HG02870 (cell line): ENCODE measurements around the gene SULT2B1.
"Not testable (repeated sequence)": the region's sequence is repeated elsewhere in the genome, so short reads cannot be mapped to it uniquely, and the experiment has no call there.

Experiments used
- ATAC-seq: cut with Tn5 transposase; IDR thresholded peaks from one replicate; pipeline ENCODE4 v1.9.1; 2021; ENCODE audit warnings: mild to moderate bottlenecking, moderate library complexity; ENCODE audit not compliant: unreplicated experiment

The SULT2B1 gene

DNA sequence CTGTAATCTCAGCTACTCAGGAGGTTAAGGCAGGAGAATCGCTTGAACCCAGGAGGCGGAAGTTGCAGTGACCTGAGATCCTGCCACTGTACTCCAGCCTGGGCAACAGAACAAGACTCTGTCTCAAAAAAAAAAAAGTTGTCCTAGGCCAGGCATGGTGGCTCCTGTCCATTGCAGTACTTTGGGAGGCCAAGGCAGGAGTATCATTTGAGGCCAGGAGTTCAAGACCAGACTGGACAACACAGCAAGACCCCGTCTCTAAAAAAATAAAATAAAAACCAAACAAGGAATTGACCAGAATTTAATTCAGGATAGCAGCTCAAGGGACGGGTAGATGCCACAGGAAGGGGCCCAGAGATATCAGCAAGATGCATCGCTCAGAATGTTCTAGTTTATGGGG lies 4.9 kb downstream of the SULT2B1 start:
- ATAC-seq, result no peak

DNA sequence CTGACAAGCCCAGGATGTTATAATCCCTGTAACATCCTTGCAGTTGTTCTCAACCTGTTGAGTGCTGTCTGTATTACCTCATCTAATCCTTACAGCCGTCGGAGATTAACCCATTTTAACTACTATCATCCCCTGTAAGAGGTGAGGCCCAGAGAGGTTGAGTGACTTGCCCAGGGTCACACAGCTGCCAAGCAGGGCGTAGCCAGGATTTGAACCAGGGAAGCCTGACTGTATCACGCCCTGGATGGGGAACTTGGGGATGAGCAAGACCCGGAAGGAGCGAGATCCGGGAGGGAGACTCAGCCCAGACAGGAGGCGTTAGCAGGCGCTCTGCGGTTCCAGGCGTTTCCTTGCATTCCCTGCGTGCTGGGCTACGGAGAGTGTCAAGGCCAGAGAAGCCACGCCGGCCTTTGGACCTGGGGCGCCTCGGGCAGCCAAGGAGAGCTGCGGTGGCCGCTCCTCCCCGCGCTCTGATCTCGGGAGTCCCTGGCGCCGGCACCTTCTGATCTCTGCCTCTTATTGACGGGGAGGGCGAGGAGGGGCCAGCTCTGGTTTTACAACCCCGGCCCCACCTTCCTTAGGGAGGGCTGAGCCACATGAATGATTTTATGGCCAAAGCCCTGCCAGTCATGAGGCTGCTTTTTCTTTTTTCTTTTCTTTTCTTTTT lies 6.2 kb downstream of the SULT2B1 start:
- ATAC-seq, result no peak

DNA sequence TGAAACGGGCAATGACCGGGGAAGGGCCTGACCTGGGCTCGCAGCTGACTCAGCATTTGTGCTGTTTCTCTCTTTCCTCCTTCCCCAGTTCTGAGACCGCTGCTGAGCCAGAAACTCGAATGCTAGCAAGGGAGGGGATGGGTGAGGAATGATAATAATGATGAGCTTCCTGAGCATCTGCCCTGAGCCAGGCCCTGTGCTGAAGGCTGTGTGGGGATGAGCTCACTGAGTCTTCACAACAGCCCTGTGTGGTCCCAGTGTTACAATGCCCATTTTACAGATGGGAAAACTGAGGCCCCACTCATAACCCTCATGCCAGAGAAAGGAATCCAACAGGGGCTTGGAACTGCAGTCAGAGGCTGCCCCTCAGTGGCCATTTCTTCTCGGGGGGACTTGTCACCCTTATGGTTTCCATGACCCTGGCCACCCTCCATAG lies 8.1 kb downstream of the SULT2B1 start:
- ATAC-seq, result no peak

DNA sequence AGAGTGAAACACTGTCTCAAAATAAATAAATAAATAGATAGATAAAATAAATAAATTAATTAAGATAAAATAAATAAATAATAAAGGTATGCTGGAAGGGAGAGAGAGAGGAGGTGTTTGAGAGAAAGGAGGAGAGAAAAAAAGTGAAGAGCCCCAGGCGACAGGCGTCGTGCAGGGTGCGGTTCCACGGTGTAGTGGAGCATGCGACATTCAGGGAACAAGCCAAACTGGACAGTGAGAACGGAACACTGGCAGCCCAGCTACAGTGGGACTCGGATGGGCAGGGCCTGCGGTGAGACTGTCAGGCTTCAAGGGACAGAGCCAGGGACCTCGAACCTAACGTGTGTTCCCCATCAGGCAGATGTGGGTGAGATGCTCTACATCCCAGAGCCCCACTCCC lies 9.4 kb downstream of the SULT2B1 start:
- ATAC-seq, result no peak

DNA sequence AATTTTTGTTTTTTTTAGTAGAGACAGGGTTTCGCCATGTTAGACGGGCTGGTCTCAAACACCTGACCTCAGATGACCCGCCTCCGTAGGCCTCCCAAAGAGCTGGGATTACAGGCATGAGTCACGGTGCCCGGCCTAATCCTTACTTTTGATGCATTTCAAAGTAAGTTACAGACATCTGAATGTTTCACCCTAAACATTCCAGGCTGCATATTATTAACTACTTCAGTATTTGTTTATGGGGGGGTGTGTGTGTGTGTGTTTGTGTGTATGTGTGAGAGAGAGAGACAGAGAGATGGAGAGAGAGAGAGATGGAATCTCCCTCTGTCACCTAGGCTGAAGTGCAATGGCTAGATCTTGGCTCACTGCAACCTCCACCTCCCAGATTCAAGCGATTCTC lies 13.1 kb downstream of the SULT2B1 start:
- no peak for ATAC-seq

DNA sequence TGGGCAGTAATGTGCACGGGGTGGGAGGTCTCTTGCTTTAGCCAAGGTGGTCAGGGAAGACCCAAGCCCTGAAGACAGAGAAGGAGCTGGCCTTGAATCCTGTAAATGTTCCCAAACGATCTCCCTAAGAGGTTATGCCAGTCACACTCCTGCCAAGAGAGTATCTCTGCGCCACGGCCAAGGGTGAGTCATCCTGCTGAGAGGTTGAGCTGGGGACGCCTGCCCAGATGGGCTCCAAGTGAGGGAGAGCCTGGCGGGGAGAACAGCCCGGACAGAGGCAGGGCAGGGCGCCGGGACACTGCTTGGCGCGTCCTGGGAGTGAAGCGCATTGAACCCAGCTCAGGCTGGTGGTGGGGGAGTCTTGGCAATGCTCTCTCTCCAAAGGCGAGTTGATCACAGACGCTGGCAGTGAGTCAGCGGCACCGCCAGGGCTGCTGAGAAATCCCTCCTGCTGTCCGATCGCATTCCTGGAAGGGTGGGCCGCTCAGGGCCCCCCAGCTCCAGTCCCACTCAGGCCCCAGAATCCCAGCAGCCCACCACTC lies 16.4 kb downstream of the SULT2B1 start:
- no peak for ATAC-seq

DNA sequence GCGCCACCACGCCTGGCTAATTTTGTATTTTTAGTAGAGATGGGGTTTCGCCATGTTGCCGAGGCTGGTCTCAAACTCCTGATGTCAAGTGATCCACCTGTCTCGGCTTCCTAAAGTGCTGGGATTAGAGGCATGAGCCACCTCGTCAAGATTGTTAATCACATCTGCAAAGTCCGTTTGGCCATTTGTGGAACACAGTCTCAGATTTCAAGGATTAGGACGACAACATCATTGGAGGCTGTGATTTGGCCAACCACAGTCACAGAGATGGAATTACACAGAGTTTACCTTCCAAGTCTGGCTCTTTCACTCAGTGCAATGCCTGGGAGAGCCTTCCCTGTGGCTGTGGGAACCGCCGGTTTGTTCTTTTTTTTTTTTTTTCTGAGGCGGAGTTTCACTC lies 17.8 kb downstream of the SULT2B1 start:
- ATAC-seq, result no peak

DNA sequence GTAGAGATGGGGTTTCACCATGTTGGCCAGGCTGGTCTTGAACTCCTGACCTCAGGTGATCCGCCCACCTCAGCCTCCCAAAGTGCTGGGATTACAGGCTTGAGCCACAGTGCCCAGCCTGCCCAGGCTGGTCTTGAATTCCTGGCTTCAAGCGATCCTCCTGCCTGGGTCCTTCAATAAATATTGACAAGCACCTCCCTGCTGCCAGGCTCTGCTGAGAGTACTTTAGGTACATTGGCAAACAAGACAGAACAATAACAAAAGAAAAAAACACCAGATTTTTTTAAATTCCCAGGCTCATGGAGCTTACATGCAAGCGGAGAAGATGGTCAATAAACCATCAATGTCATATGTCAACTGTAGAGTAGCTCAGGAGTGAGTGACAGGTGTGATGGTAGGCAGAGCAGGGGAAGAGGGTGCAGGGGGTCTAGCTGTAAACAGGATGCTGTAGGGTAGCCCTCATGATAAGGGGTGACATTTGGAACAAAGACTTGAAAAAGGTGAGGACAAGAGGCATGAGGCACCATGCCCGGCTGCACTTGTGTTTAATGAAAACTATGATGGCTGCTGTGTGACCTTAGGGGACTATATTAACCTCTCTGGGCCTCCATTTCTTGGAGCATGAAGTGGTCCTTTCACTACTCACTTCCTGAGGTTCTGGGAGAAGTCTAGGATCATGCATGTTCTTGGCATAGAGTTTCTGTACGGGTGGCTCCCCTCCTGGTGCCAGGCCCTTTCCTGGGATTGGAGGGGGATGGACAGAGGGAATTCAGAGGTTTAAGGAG lies 19.6 kb downstream of the SULT2B1 start:
- no peak for ATAC-seq

DNA sequence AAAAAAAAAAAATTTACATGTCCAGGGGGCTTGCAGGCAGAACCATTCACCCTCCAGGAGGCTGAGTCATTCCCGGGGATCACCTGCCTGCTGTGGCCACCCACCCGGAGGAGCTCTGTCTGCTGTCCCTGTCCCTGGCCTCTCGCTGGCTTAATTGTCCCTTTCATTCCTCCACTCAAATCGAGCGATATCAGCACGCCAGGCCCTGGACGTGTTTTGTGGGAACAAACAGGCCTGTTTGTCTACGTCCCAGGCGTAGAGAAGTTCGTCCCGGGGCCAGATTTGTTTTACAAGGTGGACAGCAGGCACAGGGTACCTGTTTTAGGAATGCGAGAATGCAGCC lies 21.2 kb downstream of the SULT2B1 start:
- no peak for ATAC-seq

DNA sequence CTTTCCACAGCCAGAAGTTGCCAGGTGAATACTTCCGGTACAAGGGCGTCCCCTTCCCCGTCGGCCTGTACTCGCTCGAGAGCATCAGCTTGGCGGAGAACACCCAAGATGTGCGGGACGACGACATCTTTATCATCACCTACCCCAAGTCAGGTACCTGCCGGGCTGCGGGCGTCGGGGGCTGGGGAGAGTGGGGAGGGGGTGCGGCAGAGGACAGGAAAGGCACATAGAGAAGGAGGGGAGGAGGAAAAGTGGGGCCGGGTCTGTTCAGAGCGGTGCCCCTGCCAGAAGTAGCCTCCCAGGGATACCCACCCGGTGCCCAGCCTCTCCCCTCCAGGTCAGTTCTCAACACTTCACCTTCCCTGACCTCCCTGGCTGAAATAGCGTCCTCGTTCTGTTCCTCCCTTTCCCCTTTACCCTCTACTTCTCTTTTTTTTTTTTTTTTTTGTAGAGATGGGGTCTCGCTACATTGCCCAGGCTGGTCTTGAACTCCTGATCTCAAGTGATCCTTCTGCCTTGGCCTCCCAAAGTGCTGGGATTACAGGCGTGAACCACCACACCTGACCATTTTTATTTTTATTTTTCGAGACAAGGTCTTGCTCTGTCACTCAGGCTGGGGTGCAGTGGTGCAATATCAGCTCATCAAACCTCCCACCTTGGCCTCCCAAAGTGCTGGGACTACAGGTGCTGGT lies 24.1 kb downstream of the SULT2B1 start:
- ATAC-seq, result no peak

DNA sequence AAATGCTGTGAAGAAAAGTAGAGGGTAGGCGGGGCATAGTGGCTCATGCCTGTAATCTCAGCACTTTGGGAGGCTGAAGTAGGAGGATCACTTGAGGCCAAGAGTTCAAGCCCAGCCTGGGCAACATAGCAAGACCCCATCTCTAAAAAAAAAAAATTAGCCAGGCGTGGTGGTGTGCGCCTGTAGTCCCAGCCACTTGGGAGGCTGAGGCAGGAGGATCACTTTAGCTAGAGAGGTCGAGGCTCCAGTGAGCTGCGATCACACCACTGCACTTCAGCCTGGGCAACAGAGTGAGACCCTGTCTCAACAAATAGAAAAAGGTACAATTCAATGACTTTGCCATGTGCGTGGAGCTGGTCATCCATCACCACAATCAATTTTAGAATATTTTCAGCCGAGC lies 25.9 kb downstream of the SULT2B1 start:
- not testable (repeated sequence) for ATAC-seq

DNA sequence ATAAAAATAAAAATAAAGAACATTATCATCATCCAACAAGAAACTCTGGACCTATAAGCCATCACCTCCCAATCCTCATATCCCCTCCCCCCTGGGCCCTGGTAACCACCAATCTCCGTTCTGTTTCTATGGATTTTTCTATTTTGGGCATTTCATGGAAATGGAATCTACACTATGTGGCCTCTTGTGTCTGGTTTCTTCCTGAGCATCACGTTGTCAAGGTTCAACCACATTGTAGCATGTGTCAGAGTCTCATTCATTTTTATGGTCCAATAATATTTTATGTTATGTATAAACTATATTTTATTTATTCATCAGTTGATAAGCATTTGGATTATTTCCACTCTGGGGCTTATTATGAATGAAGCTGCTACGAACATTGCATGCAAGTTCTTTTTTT lies 26.9 kb downstream of the SULT2B1 start:
- ATAC-seq, result no peak

DNA sequence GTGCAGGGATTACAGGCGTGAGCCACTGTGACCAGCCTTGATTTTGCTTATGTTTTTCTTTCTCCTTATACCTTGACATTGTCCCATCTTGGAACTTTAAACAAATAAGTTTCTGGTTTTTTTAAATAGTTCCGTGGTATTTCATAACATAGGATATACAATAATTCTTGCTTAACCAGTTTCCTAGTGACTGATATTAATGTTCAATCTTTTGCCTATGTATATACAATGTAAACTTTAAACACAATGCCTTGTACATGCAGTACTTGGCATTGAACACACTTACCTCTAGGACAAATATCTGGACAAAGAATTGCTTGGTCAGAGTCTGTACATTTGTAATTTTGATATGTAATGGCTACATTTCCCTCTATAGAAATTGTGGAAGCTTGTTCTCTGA lies 30.2 kb downstream of the SULT2B1 start:
- no peak for ATAC-seq

DNA sequence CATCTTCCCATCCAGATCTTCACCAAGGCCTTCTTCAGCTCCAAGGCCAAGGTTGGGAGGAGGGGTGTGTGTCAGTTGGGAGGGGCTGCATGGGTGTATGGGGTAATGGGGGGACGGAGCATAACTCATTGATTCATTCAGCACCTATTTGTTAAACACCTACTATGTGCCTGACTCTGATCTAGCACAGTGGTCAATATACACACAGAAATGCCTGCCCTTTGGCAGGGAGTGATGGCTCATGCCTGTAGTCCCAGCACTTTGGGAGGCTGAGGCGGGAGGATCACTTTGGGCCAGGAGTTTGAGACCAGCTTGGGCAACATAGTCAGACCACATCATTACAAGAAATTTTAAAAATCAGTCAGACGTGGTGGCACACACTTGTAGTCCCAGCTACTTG lies 35.4 kb downstream of the SULT2B1 start:
- no peak for ATAC-seq

DNA sequence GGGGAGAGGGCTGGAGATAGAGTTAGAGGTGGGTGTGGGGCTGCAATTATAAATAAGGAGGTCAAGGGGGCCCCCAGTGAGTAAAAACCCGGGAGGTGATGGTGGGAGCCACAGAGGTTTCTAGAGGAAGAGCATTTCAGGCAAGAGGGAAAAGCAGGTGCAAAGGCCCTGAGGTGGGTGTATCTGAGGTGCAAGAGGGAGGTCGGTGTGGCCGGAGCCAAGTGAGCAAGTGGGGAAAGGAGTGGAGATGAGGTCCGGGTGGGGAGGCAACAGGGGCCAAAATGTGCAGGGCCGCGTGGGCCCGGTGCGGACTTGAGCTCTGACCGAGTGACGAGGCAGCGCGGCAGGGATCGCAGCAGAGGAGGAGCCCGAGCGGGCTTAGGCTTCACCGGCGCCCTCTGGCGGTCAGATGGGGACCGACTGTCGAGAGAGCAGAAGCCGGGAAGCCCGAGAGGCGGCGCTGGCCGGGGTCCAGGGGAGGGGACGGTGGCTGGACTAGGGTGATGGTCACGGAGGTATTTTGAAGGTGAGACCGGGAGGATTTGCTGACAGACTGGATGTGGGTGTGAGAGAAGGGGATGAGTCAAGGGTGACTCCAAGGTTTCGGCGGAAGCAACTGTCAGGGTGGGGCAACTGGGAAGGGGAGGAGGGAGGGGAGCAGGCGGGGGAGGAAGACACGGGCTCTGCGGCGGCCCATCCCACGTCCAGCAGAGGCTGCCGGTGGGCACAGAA lies 36.9 kb downstream of the SULT2B1 start:
- ATAC-seq, result no peak

DNA sequence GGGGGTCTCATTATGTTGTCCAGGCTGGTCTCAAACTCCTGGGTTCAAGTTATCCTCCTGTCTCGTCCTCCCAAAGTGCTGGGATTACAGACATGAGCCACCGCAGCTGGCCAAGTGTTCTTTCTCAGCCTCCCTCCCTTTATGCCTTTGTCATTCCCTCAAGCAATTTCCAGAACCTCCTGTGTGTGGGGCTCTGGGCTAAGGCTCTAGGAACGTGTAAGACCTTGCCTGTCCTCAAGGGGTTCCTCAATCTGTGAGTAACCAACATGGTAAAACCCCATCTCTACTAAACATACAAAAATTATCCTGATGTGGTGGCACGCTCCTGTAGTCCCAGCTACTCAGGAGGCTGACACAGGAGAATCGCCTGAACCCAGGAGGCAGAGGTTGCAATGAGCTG lies 39.0 kb downstream of the SULT2B1 start:
- no peak for ATAC-seq

DNA sequence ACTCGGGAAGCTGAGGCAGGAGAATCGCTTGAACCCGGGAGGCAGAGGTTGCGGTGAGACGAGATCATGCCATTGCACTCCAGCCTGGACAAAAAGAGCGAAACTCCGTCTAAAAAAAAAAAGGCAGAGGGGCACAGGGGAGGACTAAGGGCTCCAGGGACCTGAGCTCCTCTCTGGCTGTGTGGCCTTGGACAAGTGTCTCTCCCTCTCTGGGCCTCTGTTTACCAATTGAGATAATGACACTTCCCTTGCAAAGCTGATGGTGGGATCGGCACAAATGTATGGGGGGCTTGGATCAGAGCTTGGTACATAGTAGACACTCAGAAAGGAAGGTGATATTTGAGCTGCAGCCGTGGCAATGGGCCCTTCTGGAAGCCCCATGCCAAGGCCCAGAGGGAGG lies 43.2 kb downstream of the SULT2B1 start:
- no peak for ATAC-seq

DNA sequence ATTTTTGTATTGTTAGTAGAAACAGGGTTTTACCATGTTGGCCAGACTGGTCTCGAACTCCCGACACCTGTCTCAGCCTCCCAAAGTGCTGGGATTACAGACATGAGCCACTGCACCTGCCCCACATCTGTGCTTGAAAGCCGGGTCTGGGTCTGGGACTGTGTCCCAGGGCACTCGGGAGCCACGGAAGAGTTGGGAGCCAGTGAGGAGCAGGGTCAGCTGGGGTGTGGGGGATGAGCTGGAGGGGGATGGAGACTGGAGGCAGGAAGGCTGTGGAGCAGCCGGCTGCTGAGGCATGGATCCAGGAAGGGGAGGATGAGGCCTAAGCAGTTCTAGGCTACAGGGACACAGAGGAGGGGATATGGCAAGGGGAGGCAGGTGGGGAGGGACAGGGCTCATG lies 43.9 kb downstream of the SULT2B1 start:
- ATAC-seq, result no peak

DNA sequence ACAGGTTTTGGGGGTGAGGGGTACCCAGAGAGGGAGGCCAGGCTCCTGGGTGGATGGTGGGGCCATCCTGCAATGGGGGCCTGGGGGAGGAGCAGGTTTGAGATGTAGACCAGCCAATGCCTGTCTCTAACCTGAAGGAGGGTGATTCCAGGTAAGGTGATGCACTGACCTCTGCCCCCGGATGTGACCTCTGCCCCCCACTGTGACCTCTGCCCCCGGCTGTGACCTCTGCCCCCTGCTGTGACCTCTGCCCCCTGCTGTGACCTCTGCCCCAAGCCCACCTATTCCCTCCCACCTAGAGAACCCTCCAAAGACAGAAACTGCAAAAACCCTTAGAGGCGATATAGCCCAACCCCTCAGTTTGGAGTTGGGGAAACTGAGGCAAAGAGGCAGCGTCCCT lies 44.3 kb downstream of the SULT2B1 start:
- ATAC-seq, result no peak

DNA sequence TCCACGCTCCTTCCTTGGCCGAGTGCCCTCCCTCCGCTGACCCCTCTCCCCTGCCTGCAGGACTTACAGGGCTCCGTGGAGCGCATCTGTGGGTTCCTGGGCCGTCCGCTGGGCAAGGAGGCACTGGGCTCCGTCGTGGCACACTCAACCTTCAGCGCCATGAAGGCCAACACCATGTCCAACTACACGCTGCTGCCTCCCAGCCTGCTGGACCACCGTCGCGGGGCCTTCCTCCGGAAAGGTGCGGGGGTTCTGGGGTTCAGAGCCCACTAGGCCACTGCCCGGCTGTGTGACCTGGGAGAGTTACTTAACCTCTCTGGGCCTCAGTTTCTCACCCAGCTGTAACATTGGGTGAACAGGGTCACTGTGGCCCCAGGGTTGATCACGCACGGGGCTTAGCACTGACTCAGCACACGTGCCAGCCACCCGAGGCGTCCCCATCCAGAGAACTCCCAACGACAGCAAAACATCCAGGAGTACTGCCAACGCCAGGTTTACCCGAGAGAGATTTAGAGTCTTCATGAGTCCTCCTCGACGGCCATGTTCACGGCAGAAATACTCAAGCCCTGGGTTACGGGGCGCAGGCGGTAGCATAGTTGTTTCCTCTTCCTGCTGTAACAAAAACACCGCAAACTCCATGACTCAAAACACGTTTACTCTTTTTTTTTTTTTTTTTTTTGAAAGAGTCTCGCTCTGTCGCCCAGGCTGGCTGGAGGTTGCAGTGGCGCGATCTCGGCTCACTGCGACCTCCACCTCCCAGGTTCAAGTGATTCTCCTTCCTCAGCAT lies 44.9 kb downstream of the SULT2B1 start:
- ATAC-seq, result no peak
